ENCODE measurements around the gene SVBP.
"Not testable (repeated sequence)": the region's sequence is repeated elsewhere in the genome, so short reads cannot be mapped to it uniquely, and the experiment has no call there.

SVBP gene, protein sequence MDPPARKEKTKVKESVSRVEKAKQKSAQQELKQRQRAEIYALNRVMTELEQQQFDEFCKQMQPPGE

GRCh38 chr1:42816585-42817439 lies at the start of gene SVBP, which contains the start of gene ERMAP:
Gene SVBP, minus strand, starts transcription at chr1:42817397. Its CDS starts 853 bp downstream, at chr1:42816544.
Gene ERMAP, plus strand, starts transcription at chr1:42817122. Its CDS starts 13,327 bp downstream, at chr1:42830449.
- peak; percentile 83 for DNase-seq (ENCODE audit: low read depth, low spot score)

- no peak for DNase-seq (ENCODE audit: low read depth, low spot score)
Measured at GRCh38 chr1:42866549-42866948, 49.4 kb upstream of the SVBP start.

GRCh38 chr1:42861014-42861399 lies 43.8 kb upstream of the SVBP start:
- DNase-seq (ENCODE audit: low read depth, low spot score), result no peak

GRCh38 chr1:42860339-42861013 lies 43.3 kb upstream of the SVBP start:
- DNase-seq (ENCODE audit: low read depth, low spot score), result no peak

- DNase-seq (ENCODE audit: low read depth, low spot score), result not testable (repeated sequence)
Measured at GRCh38 chr1:42859366-42859765, 42.2 kb upstream of the SVBP start.

- DNase-seq (ENCODE audit: low read depth, low spot score), result not testable (repeated sequence)
Measured at GRCh38 chr1:42856554-42856953, 39.4 kb upstream of the SVBP start.

DNA sequence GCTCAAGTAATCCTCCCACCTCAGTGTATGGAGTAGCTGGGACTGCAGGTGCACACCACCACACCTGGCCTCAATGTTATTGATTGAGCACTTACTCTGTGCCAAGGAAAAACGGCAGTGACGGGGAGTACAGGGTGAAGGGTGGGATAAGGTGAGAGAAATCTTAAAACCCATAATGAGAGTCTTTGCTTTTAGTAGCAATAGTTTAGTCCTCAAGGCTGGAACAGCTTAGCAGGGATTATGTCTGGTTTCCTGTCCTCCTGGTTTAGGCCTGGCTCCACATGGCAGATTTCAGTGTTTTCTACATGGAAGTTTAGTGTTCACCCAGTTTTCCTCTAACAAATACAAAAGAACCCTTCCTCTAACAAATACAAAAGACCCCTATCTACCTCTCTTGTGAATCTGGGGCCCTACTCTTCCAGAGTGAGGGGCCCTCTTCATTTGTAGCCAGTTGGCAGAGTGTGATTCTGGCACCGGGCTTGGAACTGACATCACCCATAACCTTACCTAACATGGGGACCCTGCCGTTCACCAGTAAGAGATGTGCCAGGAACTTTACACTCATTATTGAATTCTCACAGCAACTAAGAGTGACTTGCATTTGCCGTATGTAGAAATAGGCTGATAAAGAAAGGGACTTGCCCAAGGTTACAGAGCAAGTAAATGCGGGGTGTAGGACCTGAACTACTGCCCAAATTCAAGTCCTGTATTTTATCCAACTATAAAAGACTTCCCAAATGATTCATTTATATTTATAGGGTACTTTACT lies 36.1 kb upstream of the SVBP start:
- no peak for DNase-seq (ENCODE audit: low read depth, low spot score)

- DNase-seq (ENCODE audit: low read depth, low spot score), result no peak
Measured at GRCh38 chr1:42852608-42852980, 35.4 kb upstream of the SVBP start.

- DNase-seq (ENCODE audit: low read depth, low spot score), result no peak
Measured at GRCh38 chr1:42851960-42852607, 34.9 kb upstream of the SVBP start.

- no peak for DNase-seq (ENCODE audit: low read depth, low spot score)
Measured at GRCh38 chr1:42851420-42851819, 34.2 kb upstream of the SVBP start.

DNA sequence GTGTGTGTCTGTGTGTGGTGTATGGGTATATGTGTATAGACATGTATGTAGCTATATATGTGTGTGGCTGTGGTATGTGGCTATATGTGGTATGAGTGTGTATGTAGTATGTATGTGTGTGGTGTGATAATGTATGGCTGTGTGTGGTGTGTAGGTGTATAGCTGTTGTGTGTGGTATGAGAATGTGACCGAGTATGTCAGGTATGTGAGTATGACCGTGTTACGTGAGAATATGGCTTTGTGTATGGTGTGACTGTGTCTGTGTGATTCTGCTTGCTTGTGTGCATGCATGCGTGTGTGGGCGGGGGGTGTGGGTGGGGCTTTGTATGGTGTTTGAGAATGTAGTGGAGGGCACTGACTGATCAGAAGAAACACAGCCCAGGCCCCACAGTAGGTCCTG lies 32.7 kb upstream of the SVBP start:
- no peak for DNase-seq (ENCODE audit: low read depth, low spot score)

- no peak for DNase-seq (ENCODE audit: low read depth, low spot score)
Measured at GRCh38 chr1:42848823-42849537, 31.8 kb upstream of the SVBP start.

DNA sequence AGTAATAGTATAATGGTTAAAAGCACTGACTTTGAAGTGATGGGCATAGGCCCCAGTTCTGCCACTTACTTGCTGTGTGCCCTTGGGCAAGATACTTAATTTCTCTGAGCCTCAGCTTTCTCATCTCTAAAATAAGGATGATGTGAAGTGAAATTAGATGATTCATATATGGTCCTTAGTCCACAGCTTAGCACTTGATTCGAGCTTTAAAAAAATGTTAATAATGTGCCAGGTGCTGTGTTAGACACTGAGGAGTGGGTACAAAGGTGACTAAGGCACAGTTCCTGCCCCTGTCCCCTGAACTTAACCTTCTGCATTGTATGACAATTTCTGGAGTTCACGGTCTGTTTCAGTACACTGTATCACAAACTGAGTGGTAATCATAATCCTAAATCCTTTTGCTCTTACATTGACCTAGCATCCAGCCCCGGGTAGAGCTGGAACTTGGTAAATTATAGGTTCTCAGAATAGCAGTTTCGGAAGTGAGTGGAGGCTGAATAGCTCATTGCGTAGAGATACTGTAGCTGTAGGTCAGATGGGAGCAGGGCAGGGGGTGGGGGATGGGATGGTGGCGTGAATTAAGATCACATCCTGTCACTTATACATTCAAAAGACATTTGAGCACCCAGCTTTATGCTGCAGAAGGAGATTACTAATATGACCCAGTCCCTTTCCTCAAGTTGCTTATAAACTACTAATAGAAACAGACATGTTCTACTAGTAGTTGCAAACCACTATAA lies 30.7 kb upstream of the SVBP start:
- DNase-seq (ENCODE audit: low read depth, low spot score), result no peak

DNA sequence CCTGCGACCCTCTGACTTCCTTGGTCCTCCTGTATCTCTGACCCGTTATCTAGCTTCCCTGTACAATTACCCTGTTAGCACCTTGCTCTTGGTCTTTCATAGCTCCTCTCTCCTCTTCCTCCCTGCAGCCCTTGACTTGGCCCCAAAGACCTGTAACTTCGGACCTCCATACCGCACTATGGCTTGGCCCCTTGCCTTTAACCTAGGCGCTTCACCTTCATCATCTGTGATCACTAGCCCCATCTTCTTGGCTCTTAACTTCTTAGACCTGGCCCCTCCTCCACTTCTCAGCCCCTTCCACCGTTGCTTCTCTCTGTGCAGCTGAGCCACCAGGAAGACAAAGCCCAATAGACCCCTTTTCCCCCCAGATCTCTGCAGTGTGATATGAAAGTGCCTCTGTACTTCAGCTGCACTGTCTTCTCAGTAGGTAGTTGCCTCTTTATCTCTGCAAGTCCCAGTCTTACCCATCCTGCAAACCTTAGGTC lies 30.0 kb upstream of the SVBP start:
- no peak for DNase-seq (ENCODE audit: low read depth, low spot score)

DNA sequence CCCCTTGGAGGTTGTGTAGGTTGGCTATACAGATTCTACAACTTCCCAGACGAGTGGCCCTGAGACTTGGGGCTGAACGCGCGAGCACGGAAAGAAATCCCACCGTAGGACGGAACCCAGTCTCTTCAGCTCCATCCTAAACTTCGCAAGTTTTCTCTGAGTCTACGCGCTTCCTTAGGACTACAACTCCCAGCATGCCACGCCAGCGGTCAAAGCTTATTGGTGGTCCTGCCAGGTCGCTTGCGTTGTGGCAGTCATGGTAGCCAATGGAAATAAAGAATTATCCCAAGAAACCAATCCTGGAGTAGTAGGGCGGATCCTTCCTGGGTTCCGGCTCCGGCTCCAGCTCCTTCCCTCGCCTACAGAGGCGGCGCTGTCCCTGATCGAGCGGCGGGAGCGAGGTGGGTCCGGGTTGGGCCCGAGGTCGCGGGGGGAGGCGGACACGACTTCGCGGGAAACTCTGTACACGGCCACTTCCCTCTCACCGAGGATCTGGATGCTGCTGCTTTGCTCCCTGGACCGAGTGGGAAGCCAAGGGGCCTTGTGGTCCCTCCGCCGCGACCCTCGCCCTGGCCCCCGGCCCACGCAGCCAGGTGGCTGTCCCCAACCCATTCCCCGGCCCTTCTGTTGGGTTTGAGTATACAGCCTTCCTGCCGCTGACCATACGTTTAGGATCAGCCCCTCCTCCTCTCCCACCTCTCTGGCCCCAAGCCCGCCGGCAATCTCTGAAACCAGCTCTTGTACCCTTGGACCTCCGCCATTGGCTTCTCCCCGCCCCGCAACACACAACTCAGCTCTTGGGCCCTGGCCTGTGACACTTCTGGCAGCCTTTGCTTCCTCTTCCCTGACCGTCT lies 29.3 kb upstream of the SVBP start, which contains the start of gene ZNF691:
TSS of gene ZNF691 (plus strand) at position 357 of the 854 bp plus-strand sequence. CDS start 3,046 bp downstream, outside the sequence.
- peak; percentile 71 for DNase-seq (ENCODE audit: low read depth, low spot score)

- no peak for DNase-seq (ENCODE audit: low read depth, low spot score)
Measured at GRCh38 chr1:42845866-42846256, 28.7 kb upstream of the SVBP start.

GRCh38 chr1:42845193-42845592 lies 28.0 kb upstream of the SVBP start:
- DNase-seq (ENCODE audit: low read depth, low spot score), result no peak

GRCh38 chr1:42844592-42845140 lies 27.5 kb upstream of the SVBP start:
- no peak for DNase-seq (ENCODE audit: low read depth, low spot score)
